Activated CD4-positive, alpha-beta T cell treated with anti-CD3 and anti-CD28 coated beads, Interleukin-2, amount 50 U/mL, for 4 hours (primary cell): Measurements from ENCODE around the gene LDB3.

Experiments used
- DNase-seq, 2 experiments: peaks; one replicate each; pipeline ENCODE4 v3.0.0-alpha.2; 2020

LDB3 gene

GRCh38 chr10:86651631-86652331 is 16.5 kb upstream of the LDB3 start:
- no peak for DNase-seq

- DNase-seq, result no peak
Measured at GRCh38 chr10:86652361-86653202, 15.7 kb upstream of the LDB3 start.

GRCh38 chr10:86653379-86653778 is 14.9 kb upstream of the LDB3 start:
- DNase-seq, result no peak

- DNase-seq, result no peak
Measured at GRCh38 chr10:86653987-86654386, 14.3 kb upstream of the LDB3 start.

GRCh38 chr10:86654411-86655172 is 13.7 kb upstream of the LDB3 start, which contains the start of gene OPN4:
Gene OPN4 (plus strand): TSS chr10:86654547. CDS start chr10:86654784, 237 bp downstream.
- DNase-seq, result no peak

GRCh38 chr10:86655173-86655540 is 13.2 kb upstream of the LDB3 start:
- DNase-seq, result no peak

GRCh38 chr10:86655596-86655995 is 12.7 kb upstream of the LDB3 start:
- no peak for DNase-seq

GRCh38 chr10:86657011-86657395 is 11.3 kb upstream of the LDB3 start:
- DNase-seq, result no peak

- no peak for DNase-seq
Measured at GRCh38 chr10:86657396-86658011, 10.8 kb upstream of the LDB3 start.

- DNase-seq, result no peak
Measured at GRCh38 chr10:86658261-86658741, 10.0 kb upstream of the LDB3 start.

- DNase-seq, result no peak
Measured at GRCh38 chr10:86658751-86659150, 9.6 kb upstream of the LDB3 start.

- no peak for DNase-seq
Measured at GRCh38 chr10:86659161-86659691, 9.1 kb upstream of the LDB3 start.

- DNase-seq, result no peak
Measured at GRCh38 chr10:86659721-86660453, 8.4 kb upstream of the LDB3 start.

GRCh38 chr10:86661161-86662025 is 6.9 kb upstream of the LDB3 start:
- no peak for DNase-seq

- no peak for DNase-seq
Measured at GRCh38 chr10:86662186-86663045, 5.9 kb upstream of the LDB3 start.

GRCh38 chr10:86663046-86663345 is 5.3 kb upstream of the LDB3 start:
- DNase-seq, result no peak

- DNase-seq, result no peak
Measured at GRCh38 chr10:86663576-86664339, 4.6 kb upstream of the LDB3 start.

GRCh38 chr10:86664341-86665217 is 3.7 kb upstream of the LDB3 start:
- no peak for DNase-seq
